Measurements from ENCODE around the gene TNFRSF19. TPM values are rescaled to one million over a fixed set of nuclear protein-coding genes. Genes with fewer than 3 reads are reported as not detected.

The TNFRSF19 gene
- total and polyA plus RNA-seq, 2 of the 4 experiments (the other 2 are of a cell fraction), result 18.6 to 26.3 TPM

DNA sequence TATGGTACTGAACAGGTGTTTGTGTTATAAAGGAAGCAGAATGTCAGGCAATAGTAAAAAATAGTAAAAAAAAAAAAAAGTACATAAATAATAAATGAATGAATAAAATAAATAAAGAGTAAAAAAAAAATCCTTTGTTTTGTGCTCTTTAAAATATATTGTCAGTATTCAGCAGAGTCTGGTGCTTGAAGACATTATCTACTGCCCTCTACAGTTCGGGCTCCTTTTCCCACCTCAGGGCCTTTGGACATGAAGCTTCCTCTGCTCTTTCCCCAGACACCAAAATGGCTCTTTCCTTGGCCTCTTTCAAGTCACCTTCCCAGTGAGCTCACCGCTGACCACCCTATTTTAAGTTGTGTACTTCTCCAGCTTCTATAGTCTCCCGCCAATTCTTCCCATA lies 137.5 kb downstream of the TNFRSF19 start:
- dilution Hi-C loops (cut with HindIII; ENCODE audit: low sequenced_read_pairs, unreplicated experiment), result no loop called here
- no peaks in the 10 kb centered on the region for H3K9me3 ChIP-seq (ENCODE audit: control insufficient read depth, insufficient read depth, low read length)
- no peak overlapping the region for H3K23ac ChIP-seq (ENCODE audit: low read depth, low read length)
- no peak for TF ChIP-seq POLR2A (IDR thresholded peaks at IDR 0.05; ENCODE audit: low read depth, low read length)
- TF ChIP-seq RAD21 (IDR thresholded peaks at IDR 0.05; ENCODE audit: low read length), result peak; percentile 59
- peak; percentile 49; the same call in 1 of the 2 replicates for TF ChIP-seq SMC3 (IDR thresholded peaks at IDR 0.05; ENCODE audit: low read depth, low read length)
- TF ChIP-seq, protein P1, sequence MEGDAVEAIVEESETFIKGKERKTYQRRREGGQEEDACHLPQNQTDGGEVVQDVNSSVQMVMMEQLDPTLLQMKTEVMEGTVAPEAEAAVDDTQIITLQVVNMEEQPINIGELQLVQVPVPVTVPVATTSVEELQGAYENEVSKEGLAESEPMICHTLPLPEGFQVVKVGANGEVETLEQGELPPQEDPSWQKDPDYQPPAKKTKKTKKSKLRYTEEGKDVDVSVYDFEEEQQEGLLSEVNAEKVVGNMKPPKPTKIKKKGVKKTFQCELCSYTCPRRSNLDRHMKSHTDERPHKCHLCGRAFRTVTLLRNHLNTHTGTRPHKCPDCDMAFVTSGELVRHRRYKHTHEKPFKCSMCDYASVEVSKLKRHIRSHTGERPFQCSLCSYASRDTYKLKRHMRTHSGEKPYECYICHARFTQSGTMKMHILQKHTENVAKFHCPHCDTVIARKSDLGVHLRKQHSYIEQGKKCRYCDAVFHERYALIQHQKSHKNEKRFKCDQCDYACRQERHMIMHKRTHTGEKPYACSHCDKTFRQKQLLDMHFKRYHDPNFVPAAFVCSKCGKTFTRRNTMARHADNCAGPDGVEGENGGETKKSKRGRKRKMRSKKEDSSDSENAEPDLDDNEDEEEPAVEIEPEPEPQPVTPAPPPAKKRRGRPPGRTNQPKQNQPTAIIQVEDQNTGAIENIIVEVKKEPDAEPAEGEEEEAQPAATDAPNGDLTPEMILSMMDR (conservative IDR thresholded peaks at IDR 0.05; ENCODE audit: low read depth, low read length), result peak; percentile 52
- H3K9ac ChIP-seq (ENCODE audit: low read depth, low read length), result no peak overlapping the region
- WGBS, 2 experiments (ENCODE audit: extremely low coverage in 2 of 2, insufficient read length in 1 of 2), result no CpG with 5 or more reads among the region's 3 CpGs
- H3K4me3 ChIP-seq (ENCODE audit: insufficient read depth, low read depth, low read length), result no peak overlapping the region
- in situ Hi-C loops (cut with MboI; ENCODE audit: low sequenced_read_pairs), result no loop called here
- no peak overlapping the region for H2AK9ac ChIP-seq (replicated peaks; ENCODE audit: low read depth, low read length, poor library complexity)
- POLR2A ChIA-PET (ENCODE audit: unreplicated experiment), result interaction anchor here (0.7 kb wide), 1 partner anchor 48 kb away, joined by 3 read pairs; no protein-coding TSS in a partner anchor
- no peaks in the 10 kb centered on the region for H4K20me1 ChIP-seq (ENCODE audit: insufficient read depth, low read length)
- H4K5ac ChIP-seq (ENCODE audit: low read depth, low read length), result peak overlapping the region; percentile 22; the same call in 1 of the 2 replicates
- peak overlapping the region; percentile 49; the same call in 1 of the 3 replicates for H2BK15ac ChIP-seq (ENCODE audit: low read depth, low read length)
- no peak overlapping the region for H3K56ac ChIP-seq (ENCODE audit: extremely low read depth, insufficient read depth, low read length)
- DNase-seq (peak; percentile 49), ATAC-seq (ENCODE audit: low read depth) (no peak)
- H2BK5ac ChIP-seq (ENCODE audit: low read depth, low read length, poor library complexity, severe bottlenecking), result no peak overlapping the region
- H2BK120ac ChIP-seq (ENCODE audit: low read depth, low read length), result peak overlapping the region; percentile 59
- no peaks in the 10 kb centered on the region; a peak in 1 of 4 replicates for H3K79me1 ChIP-seq (ENCODE audit: low read depth in 1 of 2, low read length in 2 of 2)
- no peak overlapping the region for H2AFZ ChIP-seq (replicated peaks; ENCODE audit: low read length, poor library complexity)
- peak overlapping the region; percentile 54; the same call in 1 of the 2 replicates for H3K18ac ChIP-seq (ENCODE audit: low read depth, low read length)
- H2BK20ac ChIP-seq (ENCODE audit: low read depth, low read length), result peak overlapping the region; percentile 32
- H2AK5ac ChIP-seq (ENCODE audit: low read depth, low read length), result peak overlapping the region; percentile 36; the same call in 1 of the 2 replicates
- H3K9me1 ChIP-seq (ENCODE audit: insufficient read depth, low read length), result peaks cover 17% of the 10 kb centered on the region
- H3K4ac ChIP-seq (ENCODE audit: low read depth, low read length), result peak overlapping the region; percentile 11
- H4K8ac ChIP-seq (ENCODE audit: low read depth in 2 of 2, low read length in 2 of 2), result peak overlapping the region in 1 of 2 experiments; percentile 6; a peak in 1 of 4 replicates
- no TSS peak for BruUV-seq (replicated peaks)
- CTCF ChIA-PET, result interaction anchor here (0.6 to 1.9 kb wide), 14 partner anchors 11 to 1384 kb away, joined by 3 to 9 read pairs (median 4); no protein-coding TSS in a partner anchor
- peak overlapping the region; percentile 5; the same call in 1 of the 2 replicates for H3K27ac ChIP-seq (ENCODE audit: insufficient read depth, low read length)
- no peaks in the 10 kb centered on the region for H3K27me3 ChIP-seq (ENCODE audit: control insufficient read depth, insufficient read depth, low read length)
- 0 out of 2 replicates have a peak overlapping the region, but pooled peaks have one; percentile 2 for H3K14ac ChIP-seq (replicated peaks; ENCODE audit: low read depth, low read length)
- H3K4me1 ChIP-seq (ENCODE audit: control insufficient read depth, insufficient read depth, low read length), result peaks cover 21% of the 10 kb centered on the region
- no peak overlapping the region for H3K4me2 ChIP-seq (ENCODE audit: low read depth, low read length)
- H3K36me3 ChIP-seq (ENCODE audit: control insufficient read depth, insufficient read depth, low read length), result no peaks in the 10 kb centered on the region
- intact Hi-C loops (cut with micrococcal nuclease), result loop anchor here (2.0 to 5.0 kb wide), 2 partner anchors 130 to 241 kb away; no protein-coding TSS in a partner anchor
- no peak overlapping the region for H4K91ac ChIP-seq (ENCODE audit: insufficient read depth, low read depth, low read length)

Data from IMR-90 (cell line).